NB4 (cell line): ENCODE results near the gene BECN2.

Experiments used
- DNase-seq: peaks from one replicate; pipeline ENCODE4 v3.0.0; 2010; ENCODE audit warnings: low read depth
- H3K4me3 ChIP-seq: one replicate; pipeline ENCODE4 v1.5.1; 2011; ENCODE audit warnings: mild to moderate bottlenecking, low read depth, low read length, moderate library complexity
- MAX ChIP-seq: IDR thresholded peaks from 2 replicates; pipeline ENCODE4 v1.6.1; 2011; ENCODE audit warnings: low read depth, low read length
- MYC ChIP-seq: IDR thresholded peaks from 2 replicates; pipeline ENCODE4 v1.6.1; 2011; ENCODE audit warnings: low read depth, low read length
- POLR2A ChIP-seq: IDR thresholded peaks from 2 replicates; pipeline ENCODE4 v1.6.1; 2011; ENCODE audit warnings: mild to moderate bottlenecking; ENCODE audit not compliant: insufficient read length; ENCODE audit errors: extremely low read depth
- TF ChIP-seq, protein P1 (sequence below): IDR thresholded peaks from one replicate; pipeline ENCODE4 v1.5.1; 2012; ENCODE audit warnings: low read depth, low read length

BECN2 gene

DNA sequence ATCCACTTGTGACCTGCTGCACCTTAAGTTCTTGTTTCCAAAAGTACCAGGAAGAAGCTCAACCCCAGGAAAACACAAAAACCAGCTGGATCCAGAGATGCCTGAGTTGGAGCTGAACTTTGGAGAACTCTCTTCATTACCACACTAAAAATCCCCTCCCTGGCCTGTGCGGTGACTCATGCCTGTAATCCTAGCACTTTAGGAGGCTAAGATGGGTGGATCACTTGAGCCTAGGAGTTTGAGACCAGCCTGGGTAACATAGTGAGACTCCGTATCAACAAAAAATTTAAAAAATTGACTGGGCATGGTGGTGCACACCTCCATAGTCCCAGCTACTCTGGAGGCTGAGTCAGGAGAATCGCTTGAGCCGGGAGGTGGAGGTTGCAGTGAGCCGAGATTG lies 35.2 kb downstream of the BECN2 start:
- DNase-seq, result no peak
- no peak overlapping the region for H3K4me3 ChIP-seq
- no peak for TF ChIP-seq MAX
- no peak for TF ChIP-seq POLR2A
- no peak for TF ChIP-seq MYC
- TF ChIP-seq, protein P1, sequence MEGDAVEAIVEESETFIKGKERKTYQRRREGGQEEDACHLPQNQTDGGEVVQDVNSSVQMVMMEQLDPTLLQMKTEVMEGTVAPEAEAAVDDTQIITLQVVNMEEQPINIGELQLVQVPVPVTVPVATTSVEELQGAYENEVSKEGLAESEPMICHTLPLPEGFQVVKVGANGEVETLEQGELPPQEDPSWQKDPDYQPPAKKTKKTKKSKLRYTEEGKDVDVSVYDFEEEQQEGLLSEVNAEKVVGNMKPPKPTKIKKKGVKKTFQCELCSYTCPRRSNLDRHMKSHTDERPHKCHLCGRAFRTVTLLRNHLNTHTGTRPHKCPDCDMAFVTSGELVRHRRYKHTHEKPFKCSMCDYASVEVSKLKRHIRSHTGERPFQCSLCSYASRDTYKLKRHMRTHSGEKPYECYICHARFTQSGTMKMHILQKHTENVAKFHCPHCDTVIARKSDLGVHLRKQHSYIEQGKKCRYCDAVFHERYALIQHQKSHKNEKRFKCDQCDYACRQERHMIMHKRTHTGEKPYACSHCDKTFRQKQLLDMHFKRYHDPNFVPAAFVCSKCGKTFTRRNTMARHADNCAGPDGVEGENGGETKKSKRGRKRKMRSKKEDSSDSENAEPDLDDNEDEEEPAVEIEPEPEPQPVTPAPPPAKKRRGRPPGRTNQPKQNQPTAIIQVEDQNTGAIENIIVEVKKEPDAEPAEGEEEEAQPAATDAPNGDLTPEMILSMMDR, result no peak

GRCh38 chr1:241994171-241994570 lies 36.6 kb downstream of the BECN2 start:
- no peak overlapping the region for H3K4me3 ChIP-seq
- no peak for DNase-seq
- TF ChIP-seq, protein P1, result no peak
- no peak for TF ChIP-seq POLR2A
- no peak for TF ChIP-seq MAX
- no peak for TF ChIP-seq MYC

DNA sequence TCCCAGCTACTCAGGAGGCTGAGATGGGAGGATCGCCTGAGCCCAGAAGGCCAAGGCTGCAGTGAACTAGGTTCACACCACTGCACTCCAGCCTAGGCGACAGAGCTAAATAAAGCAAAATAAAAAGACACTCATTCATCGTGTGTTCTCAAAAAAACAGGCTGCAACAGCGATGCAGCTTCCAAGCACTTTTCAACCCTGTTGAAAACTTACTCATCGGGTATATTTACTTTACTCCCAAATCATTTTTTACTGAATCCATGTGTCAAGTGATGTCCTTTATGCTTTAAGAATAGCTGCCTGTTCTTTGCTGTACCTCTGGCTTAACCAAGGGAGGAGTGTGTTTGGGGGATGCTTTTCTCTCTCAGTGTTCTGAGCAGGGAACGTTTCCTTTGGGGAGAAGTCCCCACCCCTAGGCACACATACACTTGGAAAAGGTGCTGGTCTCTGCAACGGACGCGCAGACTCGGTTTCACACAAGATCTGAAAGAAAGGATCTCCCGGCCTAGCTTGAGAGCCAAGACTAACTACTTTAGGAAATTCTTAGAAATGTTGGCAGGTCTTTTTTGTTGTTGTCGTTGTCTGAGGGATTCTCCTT lies 39.9 kb downstream of the BECN2 start:
- DNase-seq, result no peak
- TF ChIP-seq POLR2A, result no peak
- TF ChIP-seq MAX, result no peak
- TF ChIP-seq, protein P1, result no peak
- no peak for TF ChIP-seq MYC
- no peak overlapping the region for H3K4me3 ChIP-seq

DNA sequence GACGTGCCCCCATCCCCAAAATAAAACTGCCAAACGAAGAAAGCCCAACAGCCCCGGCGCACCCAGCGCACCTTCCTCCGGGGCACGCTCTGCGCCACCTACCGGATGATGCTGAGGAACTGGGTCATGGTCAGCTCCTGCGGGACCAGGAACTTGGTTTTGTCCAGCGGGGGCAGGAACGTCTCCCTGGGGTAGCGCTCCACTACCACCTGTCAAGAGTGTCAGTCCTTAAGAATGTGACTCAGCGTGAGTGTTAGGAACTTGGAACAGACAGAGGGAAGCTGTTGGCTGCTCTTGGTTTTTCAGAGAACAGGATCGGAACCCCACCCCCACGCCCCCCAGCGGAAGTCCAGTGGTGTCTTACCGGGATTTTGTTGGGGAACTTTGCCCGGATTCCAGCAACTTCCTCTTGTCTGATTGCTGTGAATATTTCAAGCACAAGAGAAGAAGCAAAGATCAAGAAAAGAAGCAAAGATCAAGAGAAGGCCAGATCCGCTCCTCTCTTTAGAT lies 40.9 kb downstream of the BECN2 start:
- no peak overlapping the region for H3K4me3 ChIP-seq
- peak; percentile 63 for DNase-seq
- TF ChIP-seq MYC (no peak), MAX (no peak), POLR2A (no peak)
- TF ChIP-seq, protein P1, result peak; percentile 51

DNA sequence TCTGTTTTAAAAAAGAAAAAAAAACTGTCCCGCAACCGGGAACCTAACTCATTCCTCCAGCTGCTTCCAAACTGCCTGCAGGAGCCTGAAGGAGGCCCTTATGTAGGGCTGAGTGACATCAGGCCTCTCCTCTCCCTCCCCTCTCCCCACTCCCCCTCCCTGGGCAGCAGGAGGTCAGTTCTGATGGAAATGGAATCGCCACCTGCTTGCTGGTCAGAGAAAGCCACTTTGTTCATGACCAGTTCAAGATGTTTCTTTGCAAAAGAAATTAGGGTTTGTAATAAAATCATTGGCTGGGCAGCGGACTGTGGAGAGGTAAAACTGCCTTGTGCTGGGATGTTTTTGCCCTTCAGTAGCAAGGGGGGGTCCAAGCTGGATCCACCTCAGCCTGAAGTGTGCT lies 41.5 kb downstream of the BECN2 start, which contains the start of gene MAP1LC3C:
Gene MAP1LC3C, minus strand, starts transcription at position 73 of the 400 bp plus-strand sequence. CDS start 90 bp downstream, outside the sequence.
- no peak for DNase-seq
- H3K4me3 ChIP-seq, result no peak within 1 kb of the TSS
- no peak for TF ChIP-seq MYC
- TF ChIP-seq, protein P1, result no peak
- no peak for TF ChIP-seq MAX
- no peak for TF ChIP-seq POLR2A

DNA sequence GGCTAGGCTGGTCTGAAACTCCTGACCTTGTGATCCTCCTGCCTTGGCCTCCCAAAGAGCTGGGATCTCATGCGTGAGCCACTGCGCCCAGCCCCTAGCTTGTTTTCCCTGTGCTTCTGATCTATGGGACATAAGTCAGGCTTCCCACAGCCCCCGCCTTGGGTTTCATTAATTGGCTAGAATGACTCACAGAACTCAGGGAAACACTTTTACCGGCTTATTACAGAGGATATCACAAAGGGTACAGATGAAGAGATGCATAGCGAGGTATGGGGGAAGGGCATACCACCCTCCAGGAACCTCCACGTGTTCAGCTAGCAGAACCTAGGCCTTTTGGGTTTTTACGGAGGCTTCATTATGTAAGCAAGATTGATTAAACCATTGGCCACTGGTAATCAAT lies 42.9 kb downstream of the BECN2 start:
- no peak for DNase-seq
- TF ChIP-seq MAX, result no peak
- TF ChIP-seq POLR2A, result no peak
- TF ChIP-seq, protein P1, result no peak
- no peak for TF ChIP-seq MYC
- H3K4me3 ChIP-seq, result no peak overlapping the region
